ENCODE data around the gene SAMHD1.

Gene SAMHD1

DNA sequence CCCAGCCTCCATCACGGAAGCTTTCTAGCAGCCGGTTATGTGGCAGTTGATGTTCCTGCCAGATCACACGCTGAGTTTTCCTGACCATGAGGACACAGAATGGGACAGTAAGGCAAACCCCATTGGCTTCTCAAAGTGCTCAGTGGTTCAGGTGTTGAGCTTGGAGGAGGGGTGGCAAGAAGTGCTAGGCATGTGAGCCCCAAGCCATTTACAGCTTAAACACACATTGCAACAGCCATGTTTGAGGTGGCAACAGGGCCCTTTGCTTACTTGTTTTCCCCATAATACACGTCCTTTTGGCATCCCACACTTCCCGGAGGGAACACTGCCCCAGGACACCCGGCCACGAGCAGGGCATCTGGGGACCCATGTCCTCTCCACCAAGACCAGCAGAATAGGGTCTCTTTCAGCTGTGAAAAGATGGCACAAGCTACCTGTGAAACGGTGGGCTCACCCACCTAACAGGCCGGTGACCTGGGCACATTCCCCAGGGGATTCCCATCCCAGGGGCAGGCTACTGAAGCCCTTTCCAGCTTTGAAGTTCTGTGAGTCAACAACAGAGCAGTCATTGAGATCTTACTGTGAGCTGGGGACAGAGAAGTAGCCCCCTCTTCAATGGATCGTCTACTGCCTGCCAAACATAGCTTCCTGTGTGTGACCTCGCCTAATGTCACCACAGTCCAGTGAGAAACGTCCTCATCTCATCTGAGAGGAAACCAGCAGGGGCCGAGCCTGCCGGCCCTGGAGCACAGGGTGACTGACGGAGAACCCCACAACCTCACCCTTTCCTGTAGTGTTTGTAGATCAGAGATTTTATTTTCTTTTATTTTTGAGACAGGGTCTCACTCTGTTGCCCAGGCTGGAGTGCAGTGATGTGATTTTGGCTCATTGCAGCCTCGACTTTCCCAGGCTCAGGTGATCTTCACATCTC lies 79.6 kb downstream of the SAMHD1 start:
- DNase-seq: no peak

DNA sequence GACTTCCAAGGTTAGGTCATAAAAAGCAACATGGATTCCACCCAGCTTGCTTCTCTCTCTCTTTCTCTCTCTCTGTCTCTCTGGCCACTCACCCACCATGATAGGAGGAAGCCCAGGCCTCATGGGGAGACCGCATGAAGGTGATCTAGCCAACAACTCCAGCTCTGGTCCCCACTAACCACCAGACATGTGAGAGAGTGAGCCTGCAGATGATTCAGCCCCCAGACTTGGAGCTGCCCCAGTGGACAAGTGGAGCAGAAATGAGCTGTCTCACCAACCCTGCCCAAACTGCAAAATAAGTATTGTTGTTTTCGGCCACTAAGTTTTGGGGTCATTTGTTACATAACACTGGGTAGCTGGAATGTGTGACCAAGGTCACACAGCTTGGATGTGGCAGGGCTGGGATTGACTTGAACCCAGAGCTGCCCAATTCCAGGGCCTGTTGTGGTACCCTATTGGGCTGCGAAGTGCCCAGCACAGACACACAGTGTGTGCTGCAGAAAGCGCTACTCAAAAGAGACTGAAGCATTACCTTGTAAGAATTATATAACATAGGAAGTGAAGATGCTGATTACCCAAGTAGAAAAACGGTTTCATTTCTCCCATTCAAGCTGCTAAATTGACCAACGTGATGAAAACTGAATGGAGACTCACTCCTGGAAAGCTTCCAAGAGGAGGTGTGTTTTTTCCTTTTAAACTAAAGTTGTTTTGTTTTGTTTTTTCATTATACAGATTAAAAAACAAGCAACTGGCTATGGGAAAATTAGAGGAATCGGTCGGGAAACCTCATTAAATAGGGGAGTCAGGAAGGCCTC lies 84.6 kb downstream of the SAMHD1 start:
- no peak for DNase-seq

DNA sequence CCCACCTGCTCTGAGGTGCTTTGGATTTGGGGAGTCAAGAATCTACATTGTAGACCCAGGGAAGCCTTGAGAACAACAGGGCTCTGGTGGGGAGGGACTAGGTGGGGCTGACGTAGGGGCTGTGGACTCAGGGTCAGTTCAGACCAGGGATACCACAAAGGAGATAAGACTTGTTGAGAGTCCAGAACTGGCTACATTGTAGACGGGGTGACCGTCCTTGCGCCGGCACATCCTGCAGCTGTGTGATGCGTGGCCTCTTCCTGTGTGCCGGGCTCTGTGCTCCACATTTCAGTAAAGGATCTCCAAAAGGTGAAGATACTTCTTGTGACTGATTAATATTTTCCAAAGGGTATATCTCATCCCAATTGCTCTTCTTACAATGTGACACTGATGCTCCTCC lies 85.3 kb downstream of the SAMHD1 start:
- no peak for DNase-seq

DNA sequence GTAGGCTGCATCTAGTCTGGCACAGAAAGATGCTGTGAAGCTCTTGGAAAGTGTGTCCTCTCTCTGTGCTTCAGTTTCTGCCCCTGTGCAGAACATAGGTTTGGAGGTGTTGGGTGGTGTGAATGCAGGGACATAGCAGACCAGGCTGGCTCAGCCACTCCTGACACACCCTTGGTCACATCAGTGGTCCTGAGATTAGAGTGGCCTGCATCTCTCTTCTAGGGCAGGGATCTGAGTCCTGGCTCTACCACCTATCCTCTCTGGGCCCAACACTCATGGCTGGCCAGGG lies 85.7 kb downstream of the SAMHD1 start:
- no peak for DNase-seq

DNA sequence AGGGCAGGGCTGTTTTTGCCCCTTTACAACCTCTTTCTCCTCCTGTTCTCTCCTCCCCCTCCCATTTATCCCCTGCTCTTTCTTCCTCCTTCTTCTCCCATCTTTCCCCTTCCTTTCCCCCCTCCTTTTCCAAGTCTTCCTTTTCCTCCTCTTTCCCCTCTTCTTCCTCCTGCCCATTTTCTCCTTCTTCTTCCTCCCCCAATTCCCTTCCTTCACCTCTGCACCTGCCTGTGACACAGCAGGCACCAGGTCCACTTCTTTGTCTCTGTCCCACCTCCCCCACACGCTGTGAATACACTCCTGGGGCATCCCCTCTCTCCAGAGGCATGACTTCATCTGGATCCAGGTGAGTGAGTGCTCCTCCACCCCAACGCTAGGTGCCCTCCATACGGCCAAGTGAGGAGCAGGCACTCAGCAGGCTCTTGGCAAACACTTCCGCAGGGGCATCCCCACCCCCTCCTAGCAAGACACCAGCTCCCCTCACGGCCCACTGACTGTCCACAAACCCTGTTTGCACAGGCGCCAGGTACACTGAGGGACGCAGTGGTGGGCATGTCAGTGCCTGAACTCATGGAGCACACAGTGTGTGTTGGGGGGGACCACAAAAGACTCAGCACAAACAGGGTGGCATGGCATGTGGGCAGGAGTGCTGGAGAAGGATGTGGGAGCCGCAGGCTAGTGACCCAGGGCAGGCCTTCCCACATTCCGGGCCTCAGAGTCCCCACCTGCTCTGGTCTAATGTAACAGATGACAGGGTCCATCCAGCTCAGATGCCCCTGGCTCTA lies 86.2 kb downstream of the SAMHD1 start:
- DNase-seq: no peak

DNA sequence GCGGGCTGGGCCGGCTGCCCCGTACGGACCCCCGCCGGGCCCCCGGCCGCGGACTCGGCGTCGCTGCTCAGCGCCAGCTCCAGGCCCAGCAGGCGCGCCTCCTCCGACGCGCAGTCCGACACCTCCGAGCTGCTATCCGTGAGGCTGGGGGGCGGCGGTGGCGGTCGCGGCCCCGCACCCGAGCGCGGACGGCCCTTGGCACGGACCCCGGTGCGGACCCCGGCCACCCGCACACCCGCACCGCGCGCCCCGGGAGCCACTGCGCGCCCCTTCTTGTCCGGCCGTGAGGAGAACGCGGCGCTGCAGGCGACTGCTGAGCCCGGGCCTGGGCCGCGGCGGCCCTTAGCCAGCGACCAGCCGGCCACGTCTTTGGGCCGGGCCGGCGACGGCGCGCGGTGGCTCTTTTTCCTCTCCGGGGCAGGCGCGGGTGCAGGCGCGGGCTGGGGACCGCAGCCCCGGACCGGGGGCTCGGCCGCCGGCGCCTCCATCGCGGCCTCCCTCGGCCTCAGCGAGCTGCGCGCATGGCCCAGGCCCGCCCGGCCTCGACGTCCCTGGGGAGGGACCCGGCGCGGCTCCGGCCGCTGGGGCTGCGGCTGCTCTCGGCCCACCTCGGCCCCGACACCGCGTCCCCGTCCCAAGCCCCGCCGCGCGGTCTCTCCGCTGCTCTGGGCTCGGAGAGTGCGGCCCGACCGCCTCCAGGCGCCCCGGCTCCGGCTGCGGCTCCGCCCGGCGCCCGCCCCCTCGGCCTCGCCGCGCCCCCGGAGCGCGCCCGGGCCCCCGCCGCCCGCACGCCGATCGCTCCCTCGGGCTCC lies 88.4 kb downstream of the SAMHD1 start:
- no peak for DNase-seq

DNA sequence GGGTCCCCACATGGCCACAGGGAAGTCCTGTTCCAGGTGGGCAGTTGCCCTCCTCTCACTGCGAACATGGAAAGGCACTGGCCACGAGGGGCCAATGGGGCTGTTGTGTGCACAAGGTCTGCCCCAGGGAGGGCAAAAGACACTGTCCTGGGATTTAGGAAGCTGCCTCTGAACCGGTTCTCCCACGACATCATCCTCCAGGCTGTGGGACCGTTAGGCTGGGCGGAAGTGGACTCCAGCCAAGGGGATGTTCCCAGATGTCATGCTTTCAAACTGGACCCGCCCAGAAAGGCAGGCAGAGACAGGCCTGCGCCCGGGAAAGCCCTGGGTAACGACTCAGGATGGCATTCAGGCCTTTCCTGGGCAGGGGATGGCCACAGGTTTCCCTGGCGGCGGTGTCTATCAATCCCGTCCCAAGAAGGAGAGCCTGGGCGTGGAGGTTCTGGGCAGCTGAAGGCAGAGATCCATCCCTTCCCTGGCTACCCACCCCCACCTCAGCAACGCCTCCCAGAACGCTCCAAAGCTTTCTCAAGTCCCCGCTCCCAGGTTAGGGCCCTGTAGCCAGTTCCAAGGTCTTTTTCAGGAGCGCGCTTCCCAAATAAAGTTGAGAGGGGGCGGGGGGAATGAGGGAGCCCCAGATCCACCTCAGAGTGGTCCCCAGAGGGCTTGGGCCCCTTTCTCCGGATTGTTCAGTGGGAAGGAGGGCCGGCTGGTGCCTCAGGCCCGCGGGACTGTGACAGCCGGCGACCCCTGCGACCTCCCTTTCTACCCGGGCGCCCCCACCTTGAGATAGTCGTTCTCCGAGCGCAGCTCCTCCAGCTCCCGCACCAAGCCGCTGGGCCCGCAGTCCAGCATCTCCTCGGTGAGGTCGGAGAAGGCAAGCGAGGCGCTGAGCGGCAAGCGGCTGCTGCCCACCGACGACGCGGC lies 89.4 kb downstream of the SAMHD1 start:
- peak in 1 of 2 experiments; percentile 15 for DNase-seq

DNA sequence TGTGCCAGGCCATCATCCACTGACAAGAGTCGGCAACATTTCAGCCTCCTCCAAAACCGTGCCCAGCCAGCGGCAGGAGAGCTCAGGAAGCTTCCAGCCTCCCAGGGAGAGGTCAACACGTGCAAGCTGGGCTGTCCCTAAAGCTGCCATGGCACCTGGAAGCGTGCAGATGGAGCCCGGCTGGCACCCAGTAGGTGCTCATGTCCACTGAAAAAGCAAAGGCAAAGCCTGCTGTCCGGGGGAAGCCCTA lies 90.0 kb downstream of the SAMHD1 start:
- DNase-seq: no peak

DNA sequence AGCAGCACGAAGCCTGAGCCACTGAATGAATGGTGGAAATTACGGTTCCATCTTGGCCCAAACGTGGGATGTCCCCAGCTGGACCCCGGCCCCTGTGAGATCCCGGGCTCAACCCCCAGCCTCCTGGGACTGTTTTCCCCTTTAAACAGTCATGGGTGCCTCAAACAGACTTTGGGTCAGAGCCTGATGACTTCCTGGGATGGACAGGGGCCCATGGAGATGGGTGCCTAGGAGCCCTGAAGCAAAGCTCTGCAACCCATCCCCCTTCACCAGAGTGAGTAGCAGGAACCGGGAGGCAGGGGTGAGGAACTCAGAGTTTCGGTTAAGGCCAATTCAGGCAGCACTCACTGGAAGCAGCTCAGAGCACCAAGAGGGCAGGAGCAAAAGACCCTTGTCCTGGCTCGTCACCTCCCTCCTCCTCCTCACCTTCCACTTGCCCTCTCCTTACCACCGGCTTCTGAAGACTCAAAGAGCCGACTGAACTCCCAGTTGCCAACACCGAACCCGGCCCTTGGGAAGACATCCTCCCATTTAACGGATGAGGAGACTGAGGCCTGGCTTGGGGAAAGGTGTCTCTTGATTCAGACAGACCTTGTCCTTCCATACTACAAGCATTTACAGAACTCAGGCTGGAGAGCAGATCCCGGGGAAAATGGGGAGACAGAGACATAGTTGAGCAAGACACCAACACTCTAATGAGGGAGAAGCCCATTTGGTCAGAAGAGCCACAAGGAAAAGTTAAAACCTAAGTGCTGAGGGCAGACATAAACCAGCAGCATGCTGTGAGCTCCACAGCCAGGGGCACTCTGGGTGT lies 90.5 kb downstream of the SAMHD1 start:
- DNase-seq: no peak

DNA sequence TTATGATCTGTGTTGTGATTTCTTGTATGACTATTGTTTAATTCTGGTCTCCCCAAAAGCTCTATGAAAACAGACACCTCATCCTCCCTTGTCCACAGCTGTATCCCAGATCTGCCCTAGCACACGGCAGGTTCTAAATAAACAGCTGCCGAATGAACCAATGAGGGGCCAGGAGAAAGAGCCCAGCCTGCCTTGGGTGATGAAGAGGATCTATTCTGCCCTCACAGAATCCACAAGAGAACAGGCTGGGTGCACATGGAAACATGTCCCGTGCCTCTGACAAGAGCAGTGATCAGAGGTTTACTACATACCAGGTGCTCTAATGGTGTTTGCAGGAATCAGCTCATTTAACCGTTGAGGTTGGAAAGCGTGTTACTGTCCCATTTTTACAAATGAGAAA lies 91.2 kb downstream of the SAMHD1 start:
- DNase-seq: no peak

DNA sequence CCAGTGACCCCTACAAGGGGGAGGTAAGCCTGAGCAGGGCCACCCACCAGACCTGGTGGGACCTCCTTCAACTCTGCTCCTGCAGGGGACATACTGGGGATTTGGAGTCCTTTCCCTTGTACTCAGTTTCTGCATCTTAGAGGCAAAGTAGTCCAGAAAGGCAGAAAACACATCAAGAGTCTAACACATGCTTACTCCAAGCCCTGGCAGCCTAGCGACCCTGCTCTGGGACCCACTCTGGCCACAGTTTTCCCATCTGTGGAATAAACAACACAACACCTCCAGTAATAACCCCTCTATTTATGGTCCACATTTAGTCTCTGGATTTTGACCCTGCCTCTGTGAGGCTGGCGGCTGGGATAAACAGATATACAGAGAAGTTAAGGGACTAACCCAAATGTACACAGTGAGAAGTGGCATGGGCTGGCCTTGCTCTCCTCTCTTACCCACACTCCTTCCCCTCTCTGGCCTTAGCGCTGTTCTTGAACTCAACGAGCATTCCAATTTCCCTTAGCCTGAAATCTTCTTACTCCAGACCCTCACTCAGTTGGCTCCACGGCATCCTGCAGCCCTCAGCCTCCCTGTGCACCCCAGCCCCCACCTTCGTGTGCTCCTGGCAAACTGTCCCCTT lies 91.7 kb downstream of the SAMHD1 start:
- no peak for DNase-seq

DNA sequence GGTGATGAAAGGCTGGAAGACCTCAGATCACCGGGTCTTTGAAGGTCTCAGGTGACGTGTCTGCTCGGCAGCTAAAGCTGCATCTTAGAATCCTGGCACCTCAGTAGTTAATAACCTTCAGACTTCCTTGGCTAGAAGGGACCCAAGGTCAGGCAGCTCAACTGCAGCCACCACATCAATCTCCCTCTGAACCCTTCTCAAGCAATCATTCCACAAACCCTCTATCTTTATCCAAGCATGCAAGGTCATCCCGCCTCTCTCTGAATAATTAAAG lies 92.3 kb downstream of the SAMHD1 start:
- no peak for DNase-seq

DNA sequence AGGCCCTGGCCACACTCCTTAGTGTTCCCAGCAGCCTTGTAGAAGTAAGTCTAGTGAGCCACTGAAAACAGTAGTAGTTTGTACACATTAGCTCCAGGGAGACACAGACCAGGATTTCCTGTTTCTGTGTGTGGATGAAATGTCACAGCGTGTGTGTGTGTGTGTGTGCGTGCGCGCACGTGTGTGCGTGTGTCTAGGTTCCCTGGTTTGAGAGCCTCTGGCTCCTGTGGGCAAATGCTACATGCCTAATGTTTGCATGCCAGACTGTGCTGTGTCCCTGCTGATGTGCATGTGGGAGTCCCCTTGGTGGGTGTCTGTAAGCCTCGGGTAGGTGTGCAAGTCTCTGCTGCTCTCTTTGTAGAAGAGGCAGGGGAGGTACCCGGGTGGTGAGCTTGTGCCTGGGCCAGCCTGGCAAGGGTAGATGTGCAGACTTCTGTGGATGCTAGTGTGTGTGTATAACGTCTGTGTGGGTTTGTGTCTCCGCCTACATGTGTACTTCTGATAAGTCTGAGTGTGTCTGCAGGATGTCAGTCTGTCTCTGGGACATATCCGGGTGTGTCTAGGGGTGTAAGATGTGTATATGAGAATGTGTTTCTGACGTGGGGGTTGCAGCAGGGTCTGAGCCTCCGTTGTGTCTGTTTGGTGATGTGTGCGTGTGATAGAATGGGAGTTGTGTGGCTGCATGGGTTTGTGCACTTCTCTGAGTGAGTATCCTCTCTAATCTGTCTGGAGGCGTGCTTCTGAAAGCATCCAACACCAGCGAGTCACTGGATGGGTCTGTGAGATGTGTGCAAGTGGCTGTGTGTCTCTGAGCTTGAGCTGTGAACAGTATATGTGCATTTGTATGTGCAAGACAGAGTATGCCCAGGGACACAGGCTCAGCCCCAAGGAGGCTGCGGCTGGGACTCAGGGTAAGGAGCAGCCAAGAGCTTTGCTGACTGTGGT lies 94.5 kb downstream of the SAMHD1 start:
- no peak for DNase-seq

DNA sequence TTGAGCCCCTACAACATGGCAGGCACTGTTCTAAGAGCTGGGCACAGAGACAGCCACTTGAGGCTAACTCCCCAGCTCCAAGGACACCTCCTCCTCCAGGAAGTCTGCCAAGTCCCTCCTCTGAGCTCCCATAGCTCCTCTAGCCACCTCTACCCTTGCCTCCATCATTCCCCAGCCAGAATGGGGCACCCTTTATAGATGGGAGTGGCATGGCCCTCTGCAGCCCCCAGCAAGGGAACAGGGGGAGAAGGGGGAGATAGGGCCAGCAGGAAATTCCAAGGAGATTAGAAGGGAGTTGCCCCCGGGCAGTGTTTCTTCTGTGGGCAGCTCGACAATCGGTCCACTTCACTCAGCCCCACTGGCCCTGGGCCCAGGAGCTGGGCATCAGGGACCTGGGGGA lies 95.3 kb downstream of the SAMHD1 start:
- DNase-seq: no peak

DNA sequence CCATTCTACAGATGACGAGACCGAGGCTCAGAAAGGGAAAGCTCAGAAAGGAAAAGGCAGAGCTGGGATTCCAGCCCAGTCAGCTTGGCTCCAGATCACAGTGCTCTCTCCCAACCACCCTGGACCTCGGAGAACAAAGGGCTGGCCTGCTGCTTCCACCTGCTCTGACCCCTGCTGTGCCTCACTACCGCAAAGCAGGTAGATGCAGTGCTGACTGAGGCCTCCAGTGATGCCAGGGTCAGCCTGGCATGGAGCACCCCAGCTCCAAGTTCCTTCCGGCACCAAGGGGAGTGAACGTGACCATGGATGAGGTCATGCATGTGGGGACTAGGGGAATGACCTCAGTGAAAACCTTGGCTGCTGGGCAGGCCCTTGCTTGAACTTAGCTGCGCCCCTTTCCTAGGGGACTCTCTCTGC lies 96.3 kb downstream of the SAMHD1 start:
- DNase-seq: no peak

DNA sequence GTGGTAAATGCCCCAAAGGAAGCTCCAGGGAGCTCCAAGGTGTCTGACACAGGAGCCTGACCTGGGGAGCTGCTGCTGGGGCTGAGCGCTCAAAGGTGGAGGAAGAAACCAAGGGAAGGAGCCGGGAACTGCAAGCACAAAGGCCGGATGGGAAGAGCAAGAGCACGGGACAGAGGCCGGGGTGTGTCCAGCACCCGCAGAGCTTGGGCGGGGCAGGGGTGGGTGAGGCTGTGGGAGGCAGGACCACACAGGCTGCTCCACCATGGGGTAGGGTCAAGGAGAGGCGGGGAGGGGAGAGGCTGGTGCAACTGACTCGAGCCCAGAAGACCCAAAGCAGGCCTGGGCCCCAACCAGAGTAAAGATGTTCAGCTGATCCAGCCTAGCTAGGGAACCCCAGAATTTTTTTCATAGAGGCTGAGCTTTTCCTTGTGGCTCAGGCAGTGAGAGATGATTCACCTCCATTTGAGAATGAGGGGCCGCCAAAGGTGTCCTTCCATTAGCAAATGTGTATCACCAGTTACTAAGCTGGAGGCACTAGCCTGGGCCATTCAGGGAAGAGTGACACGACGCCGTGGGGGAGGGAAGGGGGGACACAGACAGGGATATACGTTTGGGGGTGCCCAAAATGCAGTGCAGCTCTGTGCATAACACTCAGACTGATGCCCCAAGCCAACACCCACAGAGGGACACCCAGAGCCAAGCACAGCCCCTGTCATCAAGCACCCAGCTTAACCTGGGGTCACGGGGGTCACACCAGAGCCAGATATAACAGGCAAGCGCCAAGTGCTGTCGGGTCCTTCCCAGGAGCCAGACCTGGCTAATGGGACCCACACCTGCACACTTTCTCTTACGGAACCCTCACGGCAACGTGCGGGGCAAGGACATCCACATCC lies 96.9 kb downstream of the SAMHD1 start:
- no peak for DNase-seq

DNA sequence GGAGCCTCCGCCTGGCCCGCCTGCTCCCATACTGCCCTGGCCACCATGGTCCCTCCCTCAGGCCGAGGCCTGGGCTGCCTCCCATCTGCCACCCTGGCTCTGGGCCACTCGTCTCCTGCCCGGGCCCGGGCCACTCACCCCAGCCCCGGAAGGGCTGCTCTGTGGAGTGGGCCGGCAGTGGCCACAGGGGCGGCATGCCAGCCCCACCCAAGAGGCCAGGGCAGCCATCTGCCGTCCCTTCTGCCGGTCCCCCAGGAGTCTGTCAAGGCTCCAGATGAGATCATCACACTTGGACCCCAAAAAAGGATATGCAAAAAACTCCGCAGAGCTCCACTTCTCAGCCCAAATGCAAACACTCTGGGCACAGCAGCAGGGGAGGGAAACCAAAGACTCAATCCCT lies 99.3 kb downstream of the SAMHD1 start:
- DNase-seq: no peak

DNA sequence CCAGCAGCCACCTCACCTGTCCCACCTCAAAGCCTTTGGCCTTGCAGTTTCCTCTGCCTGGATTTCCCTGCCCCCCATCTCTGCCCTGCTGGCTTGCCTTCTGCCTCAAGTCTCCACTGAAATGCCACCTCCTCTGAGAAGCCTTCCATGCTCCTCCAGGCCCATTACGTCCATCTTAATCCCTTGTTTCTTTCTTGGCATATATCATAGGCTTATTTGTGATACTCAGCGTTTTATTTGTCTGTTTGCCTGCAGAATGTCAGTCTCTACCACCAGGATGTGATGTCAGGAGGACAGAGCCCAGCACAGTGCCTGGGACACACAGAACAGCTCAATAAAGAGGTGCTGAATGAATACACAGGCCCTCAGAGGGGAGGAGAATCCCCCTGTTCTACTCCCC lies 100.0 kb downstream of the SAMHD1 start:
- DNase-seq: no peak

Data from NCI-H187 (cell line).